DMS114 treated with DMSO at 0.1 percent for 48 hours (cell line): ENCODE data around the gene KCND1.

Experiments used
- DNase-seq: peaks from one replicate; lab custom pipeline; 2025; ENCODE audit not compliant: unreplicated experiment; lab: John Stamatoyannopoulos, UW

KCND1 gene

DNA sequence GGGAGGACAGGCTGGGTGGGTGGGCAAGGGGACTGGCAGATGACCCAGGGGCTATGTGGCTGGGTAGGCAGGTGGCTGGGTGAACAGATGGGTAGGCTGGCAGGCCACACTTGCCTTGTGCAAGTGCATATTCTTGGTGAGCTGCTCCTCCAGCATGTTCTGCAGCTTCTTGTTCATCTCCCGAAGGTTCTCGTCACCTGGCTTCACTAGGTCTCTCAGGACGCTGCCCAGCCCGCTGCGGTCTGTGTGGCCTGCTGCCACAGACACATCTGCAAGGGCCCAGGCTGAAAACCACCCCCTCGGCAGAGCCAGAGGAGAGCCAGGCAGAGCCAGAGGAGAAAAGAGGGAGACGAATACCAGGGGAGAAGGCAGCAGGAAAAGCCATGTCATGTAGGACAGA, 3.4 kb upstream of the KCND1 start:
- no peak for DNase-seq

DNA sequence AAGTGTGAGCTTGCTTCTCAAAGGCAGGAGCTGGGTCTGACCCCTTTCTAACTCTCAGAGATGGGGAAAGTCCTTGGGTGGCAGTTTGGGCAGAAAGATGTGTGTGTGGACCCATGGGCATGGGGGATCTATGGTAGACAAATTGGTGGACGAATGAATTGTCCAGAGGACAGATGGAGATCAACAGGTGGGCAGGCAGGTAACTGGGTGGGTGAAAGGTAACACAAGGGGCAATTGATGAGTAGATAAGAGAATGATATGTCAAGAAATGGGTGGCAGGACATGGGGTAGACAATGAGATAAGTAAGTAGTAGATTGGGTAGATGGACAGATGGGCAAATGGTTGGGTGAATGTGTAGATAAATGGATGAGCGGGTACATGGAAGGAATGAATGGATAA, 2.9 kb upstream of the KCND1 start:
- no peak for DNase-seq

DNA sequence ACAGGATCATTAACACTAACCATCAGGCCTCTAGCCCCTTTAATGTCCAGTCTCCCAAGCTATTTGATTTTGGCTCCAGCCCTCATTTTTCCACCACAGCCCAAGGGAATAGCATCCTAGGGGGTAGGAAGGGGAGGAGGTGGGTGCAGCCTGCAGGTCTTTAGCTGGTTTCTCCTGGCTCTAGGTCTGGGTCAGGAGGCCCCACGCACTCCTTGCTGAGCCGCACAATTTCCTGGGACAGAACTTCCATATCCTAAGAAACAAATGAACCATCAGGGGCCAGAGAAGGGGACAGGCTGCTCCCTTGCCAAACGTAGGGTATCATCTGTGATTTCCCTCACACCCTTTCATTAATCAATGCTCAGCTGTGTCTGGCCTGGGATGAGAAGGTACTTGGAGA, 2.4 kb upstream of the KCND1 start:
- no peak for DNase-seq

DNA sequence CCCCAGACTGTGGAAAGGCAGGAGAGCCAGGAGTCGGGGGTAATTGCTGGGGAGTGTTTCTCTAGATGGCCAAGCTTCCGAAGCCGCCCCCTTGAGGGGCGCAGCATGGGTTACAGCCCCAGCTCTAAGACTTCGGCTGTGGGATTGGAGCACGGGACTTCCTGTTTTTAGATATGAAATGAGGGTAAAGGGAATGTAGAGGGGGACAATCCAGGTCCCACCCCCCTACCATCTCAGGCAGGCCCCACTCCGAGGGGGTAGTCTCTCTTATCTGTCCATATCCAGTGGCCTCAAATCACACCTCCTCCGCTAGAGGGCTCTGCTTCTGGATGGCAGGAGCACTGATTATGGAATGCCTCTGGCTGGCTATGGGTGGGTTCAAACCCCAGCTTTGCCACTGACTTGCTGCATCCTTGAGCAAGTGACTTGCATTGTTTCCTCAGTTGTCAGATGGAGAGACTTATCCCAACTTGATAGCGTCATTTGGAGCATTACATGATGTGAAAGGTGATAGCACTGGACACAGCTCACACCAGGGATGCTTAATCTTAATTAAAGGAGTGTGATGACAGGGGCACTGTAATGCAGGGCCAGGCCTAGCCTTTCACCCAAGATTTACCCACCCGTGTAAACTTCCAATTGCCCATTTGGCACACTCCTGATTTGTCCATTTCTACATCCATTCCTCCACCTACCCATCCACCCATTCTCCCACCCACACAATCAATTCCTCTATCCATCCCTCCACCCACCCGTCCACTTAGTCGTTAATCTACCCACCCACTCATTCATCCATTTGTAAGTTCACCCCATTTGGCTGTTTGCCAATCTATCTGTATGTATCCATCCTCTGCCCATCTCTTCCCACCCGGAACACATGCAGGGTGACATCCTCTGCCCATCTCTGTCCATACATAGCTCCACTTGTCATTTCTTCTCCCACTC, 848 bp upstream of the KCND1 start:
- DNase-seq, result no peak

DNA sequence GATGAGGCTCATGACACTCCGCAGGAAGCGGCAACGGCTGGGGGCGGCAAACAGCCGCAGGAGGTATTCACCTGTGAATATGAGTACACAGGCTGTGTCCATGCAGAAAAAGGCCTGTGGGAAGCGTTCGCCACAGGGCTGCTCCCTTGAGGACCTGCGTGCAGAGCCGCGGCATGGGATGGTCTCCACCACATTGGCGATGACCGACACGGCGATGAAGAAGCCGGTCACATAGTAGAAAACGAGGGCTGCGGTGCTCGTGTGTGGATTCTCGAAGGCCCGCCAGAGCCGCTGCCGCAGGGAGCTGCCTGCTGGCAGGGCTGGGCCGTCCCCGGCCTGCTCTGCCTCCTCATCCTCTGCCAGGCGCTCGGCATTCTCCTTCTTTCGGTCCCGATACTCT, 2.2 kb downstream of the KCND1 start:
- DNase-seq, result no peak

DNA sequence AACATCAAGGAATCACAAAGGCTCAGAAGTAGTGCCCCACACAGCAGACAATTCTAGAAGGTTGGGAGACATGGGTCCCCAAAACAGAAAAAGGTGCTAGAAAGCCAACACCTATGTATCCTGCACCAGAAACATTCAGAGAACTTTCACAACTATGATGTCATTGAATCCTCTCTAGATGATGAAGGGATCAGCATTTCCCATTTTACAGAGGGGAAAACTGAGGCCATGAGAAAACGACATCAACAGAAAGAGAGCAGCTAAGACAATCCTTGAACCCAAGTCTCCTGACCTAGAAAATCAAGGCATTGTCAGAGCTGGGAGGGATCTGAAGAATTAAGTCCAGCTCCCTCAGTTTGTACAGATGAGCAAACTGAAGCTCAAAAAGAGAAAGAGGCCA, 3.3 kb downstream of the KCND1 start:
- DNase-seq, result no peak

DNA sequence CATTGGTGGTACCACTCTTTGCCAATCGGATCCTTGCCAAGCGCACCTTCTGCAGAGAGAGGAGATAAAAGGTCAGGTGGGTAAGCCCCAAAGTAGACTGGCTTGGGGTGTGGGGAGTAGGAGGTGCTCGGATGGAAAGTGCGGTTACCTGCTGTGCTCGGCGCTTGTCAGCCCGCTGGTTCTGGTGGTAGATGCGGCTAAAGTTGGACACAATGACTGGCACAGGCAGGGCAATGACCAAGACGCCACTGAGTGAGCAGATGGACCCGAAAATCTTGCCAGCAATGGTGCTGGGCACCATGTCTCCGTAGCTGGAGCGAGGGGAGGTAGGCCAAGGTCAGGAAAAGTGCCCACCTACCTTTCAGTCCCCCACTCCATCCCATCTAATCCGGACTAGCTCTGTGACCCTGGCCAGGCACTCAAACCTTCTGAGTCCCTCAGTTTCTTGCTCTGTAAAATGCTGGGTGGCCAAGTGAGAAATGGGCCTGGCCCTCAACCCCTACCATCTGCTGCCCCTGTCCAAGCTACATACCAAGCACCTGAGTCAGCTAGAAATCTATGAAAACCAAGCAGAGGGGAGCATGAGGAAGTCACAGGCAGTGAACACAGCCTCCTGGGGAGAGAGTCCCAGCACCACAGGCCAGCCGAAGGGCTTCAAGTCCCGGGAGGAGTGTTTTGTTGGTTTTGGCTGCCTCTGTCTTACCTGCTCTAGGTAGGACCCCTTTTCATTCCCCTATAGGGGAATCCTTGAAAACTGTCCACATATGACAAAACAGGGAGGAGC, 4.7 kb downstream of the KCND1 start:
- DNase-seq, result no peak

DNA sequence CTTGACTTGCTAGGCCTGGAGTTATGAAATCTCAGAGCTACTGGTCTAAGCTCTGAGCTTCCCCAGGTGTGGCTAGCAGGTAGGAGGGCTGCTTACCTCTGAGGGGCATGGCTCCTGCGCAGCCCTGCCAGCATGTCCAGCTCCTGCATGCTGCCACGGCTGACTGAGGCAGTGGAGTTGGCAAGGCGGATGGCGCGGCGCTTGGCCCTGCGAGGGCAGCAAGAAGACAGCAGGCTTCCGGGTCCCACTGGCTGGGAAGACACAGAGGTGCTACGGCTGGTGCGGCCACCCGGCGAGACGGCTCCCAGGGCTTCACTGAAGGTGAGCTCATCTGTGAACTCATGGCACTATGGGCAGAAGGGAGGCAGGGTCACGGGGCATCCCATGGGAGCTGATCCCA, 5.7 kb downstream of the KCND1 start:
- no peak for DNase-seq

DNA sequence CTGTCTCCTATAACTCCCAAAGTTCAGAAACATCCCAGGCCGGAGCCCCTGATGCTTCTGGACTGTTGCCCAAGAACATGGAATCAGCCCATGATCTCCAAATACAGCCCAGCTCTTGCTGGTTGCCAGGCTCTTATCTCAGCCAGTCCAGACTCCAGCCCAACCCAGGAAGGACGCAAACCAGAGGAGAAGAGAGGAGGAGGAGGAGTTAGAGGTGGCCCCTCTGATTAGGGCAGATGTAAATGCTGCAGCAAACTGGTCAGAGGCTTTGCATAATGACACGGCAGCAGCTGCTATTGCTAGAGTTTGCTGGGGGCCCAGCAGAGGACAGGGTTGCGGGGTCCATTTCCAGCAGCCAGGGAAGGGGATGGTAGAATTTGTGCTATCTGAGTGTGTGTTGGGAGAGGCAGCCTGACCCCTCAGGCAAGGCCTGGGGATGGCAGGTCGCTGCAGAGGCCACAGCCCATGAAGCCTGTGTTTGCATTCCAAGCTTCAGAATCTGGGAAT, 10.0 kb downstream of the KCND1 start:
- DNase-seq, result no peak

DNA sequence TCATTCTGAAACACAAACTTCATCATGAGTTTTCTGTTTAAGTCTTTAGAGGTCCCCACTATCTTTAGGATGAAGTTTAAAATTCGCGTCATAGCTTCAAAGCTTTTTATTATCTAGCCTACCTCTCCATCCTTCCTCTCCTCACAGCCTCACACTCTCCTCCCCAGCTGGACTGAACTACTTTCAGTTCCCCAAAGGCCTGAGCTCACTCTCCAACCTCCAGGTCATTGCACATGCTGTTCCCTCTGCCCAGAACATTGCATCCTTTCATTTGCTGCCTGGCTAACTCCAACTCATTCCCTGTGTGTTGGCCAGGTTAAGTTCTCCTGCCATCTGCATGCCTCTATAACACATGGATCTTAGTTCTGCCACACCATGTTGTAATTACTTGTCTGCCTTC, 11.4 kb downstream of the KCND1 start:
- no peak for DNase-seq

DNA sequence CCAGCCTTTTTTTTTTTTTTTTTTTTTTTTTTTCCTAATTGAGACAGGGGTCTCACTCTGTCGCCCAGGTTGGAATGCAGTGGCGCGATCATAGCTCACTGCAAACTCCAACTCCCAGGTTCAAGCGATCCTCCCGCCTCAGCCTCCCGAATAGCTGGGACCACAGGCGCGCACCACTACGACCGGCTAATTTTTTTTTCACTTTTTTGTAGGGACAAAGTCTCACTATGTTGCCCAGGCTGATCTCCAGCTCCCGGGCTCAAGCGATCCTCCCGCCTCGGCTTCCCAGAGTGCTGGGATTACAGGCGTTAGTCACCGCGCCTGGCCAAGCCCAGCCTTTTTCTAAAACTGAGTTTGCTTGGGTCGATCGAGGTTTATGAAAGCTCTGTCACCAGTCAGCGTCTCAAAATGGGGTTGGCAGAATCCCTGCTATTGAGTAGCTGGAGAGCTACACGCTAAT, 13.0 kb downstream of the KCND1 start:
- DNase-seq, result no peak

DNA sequence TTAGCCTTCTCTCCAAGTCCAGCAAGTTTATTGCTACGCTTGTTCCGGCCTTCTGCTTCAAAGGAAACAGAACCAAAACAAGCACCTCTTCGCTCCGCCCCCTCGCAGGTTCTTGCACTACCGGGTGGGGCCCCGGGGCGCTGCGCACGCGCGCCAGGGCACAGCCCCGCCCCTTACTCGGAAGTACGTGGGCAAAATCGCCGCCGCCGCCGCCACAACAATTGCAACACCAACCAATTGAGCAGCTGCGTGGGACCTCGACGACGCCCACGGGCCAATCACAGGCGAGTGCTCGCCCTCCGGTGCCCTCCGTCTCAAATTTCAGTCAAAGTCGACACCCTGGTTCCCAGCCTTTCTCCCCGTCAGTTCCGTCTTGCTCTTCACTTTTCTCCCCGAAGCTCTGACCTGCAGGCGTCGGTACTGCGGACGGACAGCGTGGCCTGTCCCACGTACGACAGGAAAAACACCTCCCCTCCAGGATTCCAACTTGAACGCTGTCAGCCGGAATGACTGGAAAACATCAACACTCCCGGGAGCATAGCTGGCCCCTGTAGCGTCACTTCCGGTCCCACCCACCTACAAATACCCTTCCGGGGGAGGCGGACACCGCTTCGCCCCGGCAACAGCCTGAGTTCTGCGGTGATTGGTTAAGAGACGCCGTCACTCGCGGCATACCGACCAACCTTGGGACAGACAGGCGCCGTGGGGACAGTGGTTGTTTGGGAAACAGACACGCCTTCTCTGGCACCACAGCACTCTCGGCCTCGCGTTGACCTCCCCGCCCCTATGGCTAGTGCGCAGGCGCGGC, 13.6 kb downstream of the KCND1 start:
- DNase-seq, result peak; percentile 94

DNA sequence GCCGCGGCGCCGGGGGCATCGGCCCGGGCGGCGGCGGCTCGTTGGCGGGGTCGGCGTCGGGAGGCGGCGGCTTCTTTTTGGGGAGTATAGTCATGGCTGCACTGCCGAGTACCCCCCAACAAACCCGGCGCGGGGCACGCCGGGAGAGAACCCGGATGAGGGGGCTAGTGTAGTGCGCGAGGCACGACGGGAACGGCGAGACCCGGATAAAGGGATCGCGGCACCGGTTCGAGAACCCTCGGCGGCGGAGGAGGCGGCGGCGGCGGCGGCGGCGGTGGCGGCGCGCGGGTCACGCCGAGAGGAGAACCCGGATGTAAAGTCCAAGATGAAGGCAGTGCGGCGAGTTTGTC, 14.2 kb downstream of the KCND1 start, which contains the start of gene OTUD5:
Gene OTUD5 (minus strand): TSS at position 131 of the 350 bp plus-strand sequence. CDS start 37 bp downstream, at position 94.
- peak; percentile 59 for DNase-seq

DNA sequence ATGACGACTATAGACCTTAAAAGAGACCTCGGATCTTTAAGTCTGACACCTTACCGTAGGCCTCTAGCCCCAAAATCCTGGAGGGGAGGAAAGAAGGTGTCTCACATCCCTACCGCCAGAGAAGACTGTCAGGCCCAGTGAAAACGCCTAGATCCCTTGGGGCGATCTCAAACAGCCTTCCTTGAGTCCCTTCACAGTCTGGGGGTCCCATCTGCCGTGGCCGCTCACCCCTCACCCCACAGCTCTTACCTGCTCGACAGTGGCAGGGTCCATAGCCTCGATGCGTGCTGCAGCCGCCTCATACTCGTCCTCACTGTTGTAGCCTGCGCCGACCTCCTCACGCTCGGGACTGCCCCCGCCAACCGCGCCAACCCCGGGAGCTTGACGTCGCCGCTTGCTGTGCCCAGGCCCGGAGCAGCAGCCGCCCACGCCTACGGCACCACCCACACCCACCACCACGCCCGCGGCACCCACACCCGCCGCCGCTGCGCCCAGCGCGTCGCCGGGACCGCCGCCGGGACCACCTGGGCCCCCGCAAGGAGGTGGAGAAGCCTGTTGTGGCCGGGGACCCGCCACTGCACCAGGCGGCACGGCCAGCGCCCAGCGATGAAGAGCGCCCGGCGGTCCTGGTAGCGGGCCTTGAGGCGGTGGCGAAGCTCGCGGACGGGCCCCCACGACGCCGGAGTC, 14.8 kb downstream of the KCND1 start:
- no peak for DNase-seq

DNA sequence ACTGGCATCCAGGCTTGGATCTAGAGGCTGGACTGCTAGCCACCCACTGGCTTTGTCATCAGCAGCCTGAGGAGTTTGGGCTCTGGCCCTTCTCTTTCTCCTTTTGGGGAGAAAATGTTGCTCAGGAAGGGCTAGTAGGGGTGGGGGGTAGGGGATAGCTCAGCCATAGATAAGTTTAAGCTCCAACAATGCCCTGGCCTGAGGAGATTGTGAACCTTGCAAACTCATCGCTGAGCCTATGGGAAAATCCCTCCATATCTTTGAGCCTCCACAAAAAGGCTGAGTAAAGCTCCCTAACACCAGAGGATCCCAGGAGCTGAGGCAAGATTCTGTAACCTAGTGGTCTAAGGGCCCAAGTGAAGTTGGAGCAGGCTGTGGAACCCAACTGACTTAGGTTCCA, 23.1 kb downstream of the KCND1 start:
- DNase-seq, result no peak

DNA sequence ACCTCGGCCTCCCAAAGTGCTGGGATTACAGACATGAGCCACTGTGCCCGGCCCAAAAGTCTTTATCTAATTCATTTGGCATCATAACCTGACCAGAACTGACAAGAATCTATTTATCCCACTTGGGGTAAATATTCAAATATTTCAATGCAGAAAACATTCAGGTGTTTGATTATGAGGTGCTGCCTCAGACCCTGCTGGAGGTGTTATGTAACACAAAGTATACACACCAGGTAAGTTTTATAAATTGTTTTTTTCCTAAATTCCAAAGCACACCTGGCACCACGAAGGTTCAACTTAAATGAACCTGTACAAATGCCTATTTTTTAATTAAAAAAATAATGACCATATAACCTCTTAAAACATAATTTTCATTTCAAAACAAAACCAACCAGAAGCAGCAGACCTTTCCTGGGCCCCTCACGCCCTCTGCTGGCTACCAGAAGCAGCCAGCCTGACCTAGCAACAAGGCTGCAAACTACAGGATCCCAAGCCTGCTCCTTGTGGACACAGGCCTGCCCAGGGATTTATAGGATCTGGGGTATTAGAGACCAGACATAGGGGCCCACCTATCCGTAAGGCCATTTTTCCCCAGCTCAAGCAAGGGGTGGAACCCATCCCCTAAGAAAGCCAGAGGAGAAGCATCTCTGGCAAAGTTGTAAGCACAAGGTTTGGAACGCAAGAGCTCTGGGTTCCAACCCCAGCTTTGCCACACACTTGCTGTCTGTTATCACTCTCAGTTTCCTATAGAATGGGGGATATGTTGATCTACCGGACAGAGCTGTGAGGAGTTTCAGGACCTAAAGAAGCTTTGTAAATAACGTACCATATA, 25.9 kb downstream of the KCND1 start:
- DNase-seq, result peak; percentile 55

DNA sequence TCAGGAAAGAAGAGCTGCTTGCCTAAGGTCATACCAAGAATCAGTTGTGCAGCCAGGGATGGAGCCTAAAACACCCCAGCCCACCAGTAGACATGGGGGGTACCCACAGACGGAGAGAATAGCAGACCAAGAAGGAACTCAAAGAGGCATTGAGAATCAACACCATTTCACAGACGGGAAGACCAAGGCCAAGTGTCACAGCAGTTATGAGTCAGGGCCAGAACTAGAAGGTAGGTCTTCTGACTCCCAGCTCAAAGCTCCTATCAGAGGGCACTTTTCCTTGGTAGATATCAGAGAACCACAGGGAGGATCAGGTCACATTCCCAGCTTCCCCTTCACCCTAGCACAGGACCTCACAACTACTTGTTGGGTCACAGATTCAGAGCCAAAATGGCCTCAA, 28.7 kb downstream of the KCND1 start:
- DNase-seq, result no peak

DNA sequence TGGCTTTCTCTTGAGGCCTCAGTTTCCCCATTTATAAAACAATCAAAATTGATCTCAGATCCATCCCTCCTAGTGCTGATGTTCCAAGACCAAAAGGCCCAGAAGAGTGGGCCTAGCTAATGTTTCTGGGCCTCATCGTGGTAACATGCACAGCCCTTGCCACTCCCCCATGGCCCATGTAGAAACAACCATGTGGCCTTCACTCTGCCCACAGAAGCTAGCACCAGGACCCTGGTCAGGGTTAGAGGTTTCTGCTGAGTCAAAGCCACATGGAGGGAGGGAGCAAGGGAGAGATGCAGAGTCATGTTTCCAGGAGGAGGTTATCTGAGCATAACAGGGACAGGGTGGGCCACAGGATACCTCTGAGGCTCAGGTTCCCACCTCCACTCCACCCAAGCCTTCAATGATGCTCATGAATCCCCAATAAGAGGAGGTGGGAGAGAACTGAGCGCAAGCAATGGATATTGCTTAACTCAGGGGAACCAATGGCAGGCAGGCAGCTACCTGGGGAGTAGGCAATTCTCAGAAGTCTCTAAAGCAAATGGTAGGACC, 31.2 kb downstream of the KCND1 start:
- DNase-seq, result no peak

DNA sequence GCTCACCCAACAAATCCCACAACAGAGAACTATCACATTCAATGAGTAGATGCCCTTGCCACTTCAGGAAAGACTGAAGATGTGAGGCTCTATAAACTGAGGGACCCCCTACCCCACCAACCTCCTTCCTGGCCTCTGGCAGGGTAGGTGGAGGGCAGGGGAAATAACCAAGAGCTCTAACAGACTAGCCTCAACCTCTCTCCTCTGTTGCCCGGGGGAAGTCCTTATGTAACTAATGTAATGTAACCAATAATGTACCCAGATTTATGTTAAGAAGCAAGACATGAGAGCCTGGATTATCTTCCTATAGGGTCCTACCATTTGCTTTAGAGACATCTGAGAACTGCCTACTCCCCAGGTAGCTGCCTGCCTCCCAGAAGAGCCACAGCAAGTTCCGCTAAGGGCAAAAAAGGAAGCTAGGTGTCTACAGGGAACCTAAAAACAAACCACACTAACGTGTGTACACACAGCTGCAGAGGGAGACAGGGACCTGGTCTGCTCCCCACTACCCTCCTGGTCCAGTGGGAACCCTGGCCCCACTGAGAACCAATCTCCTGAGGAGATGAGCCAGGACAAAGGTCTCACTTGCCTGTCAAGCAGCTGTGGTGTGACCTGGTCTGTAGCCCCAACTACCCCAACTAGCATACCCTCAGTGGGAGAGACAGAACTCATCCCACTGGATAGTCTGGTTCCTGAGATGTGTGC, 32.0 kb downstream of the KCND1 start:
- no peak for DNase-seq
